RCC 7860 (cell line): ENCODE results near the gene KPNB1.
A peak's percentile ranks its signal among the peaks of the same experiment; 100 is the strongest.

Source experiments
- DNase-seq: peaks from one replicate; pipeline ENCODE4 v3.0.0-alpha.2; 2015; ENCODE audit warnings: low spot score
- FAIRE-seq: peaks from 2 replicates; lab custom pipeline; 2012; peaks lifted over from hg19 to GRCh38; lab: Jason Lieb, UNC

The KPNB1 gene

DNA sequence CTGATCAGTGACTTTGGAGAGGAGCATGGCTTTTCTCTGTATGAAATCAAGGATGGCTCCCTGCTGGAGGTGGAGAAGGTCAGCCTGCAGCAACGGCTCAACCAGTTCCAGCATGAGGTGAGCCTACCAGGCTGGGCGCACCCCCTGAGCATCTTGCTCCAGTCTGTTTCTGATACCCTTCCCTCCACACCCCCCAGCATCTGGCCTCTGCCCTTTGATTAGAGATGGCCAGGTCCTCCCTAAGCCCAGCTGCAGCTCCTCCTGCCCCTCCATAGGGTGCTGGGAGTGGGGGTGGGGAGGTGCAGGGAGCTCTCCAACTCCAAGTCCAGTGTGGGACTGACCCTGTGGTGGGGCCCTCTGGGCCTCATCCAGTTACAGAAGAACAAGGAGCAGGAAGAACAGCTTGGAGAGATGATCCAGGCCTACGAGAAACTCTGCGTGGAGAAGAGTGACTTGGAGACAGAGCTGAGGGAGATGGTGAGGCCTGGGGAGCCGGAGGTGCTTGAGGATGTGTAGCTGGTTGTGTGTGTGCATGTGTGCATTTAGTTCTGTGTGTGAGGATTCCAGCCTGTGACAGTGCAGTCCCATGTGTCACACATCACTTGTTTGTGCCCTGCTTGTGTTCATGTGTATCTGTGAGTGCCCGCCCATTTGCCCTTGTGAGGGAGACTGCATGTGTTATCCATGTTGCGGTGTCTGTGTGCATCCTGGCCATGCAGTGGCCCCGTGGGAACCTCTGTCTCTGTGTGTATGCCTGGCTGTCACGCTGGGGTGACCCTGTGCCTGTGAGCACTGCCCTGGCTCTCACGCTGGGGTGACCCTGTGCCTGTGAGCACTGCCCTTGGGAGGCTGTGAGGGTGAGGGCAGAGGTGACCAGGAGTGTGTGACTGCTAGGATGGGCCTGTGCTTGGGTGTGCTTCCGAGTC is 47.3 kb downstream of the KPNB1 start:
- FAIRE-seq (no peak), DNase-seq (no peak)

DNA sequence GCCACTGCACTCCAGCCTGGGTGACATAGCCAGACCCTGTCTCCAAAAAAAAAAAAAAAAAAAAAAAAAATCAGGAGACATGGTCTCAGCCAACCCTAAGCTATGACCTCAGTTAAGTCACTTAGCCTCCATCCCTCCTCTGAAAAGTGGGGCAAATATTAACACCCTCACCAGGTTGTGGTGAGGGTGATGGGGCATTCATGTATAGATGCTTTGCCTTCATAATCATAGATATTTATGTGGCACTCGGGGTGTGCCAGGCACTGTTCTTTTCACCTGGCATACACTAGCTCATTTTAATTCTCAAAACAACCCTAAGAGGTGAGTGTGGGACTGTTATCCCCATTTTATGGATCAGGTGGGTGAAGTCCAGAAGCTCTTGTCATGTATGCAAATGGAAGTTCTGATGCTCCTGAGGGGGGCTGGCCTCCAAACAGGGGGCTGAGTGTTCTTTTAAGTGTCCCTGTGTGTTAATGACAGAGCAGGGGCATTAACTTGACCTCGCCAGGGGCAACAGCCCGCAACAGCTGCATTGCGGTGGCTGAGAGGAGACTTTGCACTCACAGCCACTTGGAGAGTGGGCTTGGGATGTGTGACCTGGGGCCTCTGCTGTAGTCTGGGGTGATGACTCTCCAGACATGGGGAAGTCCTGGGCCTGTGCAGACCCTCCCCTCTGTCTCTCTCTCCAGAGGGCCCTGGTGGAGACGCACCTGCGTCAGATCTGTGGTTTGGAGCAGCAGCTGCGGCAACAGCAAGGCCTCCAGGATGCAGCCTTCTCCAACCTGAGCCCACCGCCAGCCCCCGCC is 48.4 kb downstream of the KPNB1 start:
- DNase-seq (no peak), FAIRE-seq (no peak)

DNA sequence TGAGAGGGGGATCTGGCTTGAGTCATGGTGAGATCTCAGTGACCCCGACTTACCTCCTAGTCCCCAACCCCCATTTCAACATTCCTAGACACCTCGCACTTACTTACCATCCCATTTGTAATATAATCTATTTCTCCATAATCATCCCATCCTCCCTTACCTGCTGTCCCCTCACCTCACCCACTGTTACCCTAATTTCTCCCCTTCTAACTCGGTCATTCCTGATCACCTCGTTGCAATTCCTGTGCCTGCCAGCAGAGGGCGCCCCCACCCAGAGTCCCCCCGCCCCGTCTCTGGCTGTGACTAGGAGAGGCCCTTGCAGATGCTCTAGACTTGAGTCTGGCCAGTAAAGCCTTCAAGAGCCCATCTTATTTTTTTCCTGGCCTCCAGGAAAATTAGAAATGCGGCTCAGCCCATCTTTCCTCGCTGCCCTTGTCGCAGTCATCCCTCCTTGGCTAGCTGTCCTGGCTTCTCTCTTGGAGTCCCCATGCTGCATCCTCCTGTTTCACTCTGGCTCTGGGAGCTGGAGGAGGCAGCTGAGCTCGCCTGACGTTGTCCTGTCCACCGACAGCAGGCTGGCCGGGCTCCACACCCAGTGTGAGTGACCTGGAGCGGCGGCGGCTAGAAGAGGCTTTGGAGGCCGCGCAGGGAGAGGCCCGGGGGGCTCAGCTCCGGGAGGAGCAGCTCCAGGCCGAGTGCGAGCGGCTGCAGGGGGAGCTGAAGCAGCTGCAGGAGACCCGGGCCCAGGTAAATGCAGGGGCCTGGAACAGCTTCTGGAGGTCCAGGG is 49.2 kb downstream of the KPNB1 start:
- DNase-seq (peak; percentile 42), FAIRE-seq (no peak)

DNA sequence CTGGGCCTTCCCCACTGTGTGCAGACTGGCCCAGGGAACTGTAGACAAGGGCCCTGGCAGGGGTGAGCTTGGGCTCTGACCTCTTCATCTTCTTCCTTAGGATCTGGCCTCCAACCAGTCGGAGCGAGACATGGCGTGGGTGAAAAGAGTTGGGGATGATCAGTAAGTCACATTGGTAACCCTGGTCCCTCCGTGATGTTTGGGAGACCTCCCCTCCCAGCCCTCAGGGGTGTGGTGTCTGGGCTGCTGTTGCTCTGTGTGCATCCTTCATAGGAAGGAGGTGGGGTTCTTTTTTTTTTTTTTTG is 49.8 kb downstream of the KPNB1 start:
- DNase-seq = no peak
- FAIRE-seq = no peak

DNA sequence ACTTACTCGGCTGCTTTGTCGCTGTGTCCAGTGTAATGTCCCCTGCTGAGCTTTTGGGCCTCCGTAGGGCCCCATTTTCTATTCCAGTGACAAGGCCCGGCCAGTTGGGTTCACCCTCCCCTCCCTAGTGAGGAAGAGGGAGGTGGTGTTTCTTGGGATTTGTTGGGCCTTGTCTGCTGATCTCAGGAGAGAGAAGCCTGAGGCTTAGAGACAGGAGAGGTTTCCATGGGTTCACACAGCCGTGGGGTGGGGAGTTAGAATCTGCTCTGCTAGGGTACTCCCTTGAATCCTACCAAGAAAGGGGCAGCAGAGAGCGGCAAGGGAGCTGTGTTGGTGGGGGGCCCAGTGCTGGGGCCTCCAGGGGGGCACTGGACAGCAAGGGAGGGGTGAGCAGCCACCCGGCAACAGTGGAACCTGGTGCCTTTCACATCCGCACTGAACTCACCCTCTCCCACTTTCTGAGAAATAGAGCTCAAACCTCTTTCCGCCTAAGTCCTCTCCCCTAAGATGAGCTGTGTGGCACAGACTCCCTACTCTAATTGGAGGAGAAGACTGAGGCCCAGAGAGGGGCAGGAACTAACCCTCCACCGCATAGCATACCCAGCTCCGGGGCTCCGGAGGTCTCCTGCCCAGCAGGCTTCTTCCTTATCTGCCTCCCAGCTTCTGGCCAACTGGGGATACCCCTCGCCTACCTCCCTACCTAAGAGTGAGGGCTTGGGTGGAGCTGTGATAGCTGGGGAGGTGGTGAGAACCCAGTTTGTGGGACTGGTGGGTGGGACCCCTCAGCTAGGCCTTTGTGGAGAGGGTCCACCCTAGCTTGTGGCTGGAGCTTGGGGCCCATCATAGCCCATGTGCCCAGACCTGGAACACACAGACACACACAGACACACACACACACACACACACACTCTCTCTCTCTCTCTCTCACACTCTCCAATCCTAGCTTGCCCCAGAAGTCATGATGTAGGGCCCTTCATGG is 51.0 kb downstream of the KPNB1 start:
- no peak for DNase-seq
- FAIRE-seq = no peak

DNA sequence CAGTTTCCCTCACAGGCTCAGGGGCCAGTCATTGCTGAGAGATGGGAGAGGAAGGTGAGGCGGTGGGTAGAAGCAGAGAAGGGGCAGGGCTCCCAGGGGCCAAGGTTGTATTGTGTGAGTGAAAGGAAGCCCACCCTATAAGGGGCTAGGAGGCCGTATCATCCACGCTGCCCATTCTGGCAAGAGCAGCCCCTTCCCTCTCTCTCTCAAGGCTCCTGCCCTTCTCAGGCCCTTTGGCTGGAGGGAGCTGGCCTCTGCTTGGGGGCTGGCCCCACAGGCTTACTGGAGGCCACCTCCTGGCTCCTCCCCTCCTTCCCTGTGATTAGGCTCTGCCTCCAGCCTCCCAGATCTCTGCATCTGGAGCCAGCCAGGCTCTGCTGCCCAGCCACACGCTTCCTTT is 51.9 kb downstream of the KPNB1 start:
- no peak for FAIRE-seq
- DNase-seq = no peak

DNA sequence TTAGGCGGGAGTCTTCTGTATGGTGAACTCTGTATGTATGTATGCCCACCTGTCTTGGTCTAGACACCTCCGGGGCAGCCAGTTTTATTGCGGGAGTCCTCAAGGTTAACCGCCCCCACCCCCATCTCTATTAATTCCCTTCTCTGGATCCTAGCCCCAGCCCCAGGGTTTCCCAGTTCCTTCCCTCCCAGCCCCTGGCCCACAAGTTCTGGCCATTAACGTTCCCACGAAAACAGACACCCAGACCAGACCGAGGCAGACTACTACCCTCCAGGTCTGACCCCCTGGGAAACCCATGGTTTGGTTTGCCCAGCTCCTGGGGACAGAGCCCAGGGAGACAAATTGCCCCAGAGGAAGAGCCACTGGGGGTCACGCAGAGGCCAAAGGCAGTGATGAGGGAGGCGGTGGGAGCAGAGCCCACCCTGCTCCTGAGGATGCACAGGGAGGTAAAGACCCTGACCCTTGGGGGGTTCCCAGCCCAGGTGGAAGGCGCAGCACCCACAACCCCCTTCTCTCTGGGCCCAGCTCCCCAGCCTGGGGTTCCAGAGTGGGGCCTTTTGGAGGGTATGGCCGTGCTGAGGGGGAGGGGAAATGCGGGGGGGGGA is 52.8 kb downstream of the KPNB1 start:
- FAIRE-seq = no peak
- DNase-seq = no peak

DNA sequence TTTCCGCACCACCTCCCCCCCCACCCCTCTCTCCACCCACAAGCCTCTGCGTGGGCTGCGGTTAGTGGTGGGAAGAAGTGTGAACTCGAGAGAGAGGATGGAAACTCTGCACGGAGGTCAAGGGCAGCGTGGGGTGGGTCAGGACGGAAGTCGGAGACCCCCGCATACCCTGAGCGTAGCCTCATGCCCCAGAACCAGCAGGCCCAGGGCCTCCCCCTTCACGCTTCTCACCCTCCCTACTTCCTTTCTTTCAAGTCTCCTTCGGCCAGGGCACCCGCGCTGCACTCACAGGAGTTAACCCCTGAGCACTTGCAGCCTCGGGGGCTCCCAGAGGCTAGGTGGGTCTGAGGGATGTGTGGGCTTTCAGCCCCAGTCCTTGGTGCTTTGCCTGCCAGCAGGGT is 53.5 kb downstream of the KPNB1 start:
- FAIRE-seq = no peak
- no peak for DNase-seq

DNA sequence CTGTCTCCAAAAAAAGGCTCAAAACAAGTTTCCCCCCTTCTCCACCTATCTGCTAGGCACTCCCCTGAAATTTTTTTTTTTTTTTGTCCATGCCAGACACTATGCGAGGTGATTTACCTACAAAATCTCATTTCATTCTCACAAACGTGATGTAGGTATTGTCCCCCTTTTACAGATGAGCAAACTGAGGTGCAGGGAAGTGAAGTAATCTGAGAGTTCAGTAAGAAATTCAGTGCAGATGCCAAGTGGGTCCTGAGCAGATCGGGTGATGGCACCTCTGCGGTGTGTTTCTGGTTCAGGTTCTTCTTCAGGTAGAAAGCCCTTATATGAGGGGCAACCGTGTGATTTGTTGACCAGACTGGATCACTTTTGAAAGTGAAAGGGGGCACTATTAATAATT is 54.0 kb downstream of the KPNB1 start:
- no peak for FAIRE-seq

DNA sequence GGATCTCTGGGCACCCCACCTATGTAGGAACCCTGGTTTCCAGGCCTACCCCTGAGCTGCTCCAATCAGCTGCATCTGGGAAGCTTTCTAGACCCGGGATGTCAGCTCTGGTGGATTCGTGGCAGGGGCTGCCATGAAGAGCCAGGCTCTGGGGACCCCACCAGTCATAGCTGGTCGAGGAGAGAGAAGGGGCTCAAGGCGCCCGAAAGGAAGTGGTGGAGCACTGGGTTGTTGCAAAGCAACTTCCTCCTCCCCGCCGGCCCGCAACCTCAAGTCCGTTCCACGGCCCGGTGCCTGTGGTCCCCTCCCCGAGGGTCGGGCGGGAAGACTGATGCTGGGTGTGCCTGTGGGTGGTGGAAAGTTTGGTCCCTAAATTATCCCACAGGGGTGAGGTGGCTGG is 54.4 kb downstream of the KPNB1 start:
- no peak for DNase-seq

More for the DNA sequence above, 54.0 kb downstream of the KPNB1 start:
- no peak for DNase-seq

DNA sequence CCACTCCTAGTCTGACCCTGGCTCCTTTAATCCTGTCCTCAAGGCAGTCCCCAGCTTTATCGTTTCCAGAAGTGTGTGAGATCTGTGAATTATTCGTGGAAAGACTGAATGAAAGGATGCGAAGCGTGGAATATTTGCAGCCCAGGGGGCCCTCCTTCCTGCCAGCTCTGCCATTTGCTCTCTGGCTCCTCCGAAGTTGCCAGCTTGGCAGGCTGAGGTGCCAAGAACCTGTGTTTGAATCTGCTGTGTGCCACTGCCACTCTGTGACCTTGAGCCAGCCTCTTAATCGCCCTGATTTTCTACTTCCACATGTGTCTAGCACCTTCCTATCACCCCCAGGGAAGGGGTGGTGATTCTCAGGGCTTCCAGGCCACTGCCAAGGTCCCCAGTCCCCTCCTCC is 55.0 kb downstream of the KPNB1 start:
- no peak for FAIRE-seq

More for the DNA sequence above, 54.4 kb downstream of the KPNB1 start:
- FAIRE-seq = no peak

DNA sequence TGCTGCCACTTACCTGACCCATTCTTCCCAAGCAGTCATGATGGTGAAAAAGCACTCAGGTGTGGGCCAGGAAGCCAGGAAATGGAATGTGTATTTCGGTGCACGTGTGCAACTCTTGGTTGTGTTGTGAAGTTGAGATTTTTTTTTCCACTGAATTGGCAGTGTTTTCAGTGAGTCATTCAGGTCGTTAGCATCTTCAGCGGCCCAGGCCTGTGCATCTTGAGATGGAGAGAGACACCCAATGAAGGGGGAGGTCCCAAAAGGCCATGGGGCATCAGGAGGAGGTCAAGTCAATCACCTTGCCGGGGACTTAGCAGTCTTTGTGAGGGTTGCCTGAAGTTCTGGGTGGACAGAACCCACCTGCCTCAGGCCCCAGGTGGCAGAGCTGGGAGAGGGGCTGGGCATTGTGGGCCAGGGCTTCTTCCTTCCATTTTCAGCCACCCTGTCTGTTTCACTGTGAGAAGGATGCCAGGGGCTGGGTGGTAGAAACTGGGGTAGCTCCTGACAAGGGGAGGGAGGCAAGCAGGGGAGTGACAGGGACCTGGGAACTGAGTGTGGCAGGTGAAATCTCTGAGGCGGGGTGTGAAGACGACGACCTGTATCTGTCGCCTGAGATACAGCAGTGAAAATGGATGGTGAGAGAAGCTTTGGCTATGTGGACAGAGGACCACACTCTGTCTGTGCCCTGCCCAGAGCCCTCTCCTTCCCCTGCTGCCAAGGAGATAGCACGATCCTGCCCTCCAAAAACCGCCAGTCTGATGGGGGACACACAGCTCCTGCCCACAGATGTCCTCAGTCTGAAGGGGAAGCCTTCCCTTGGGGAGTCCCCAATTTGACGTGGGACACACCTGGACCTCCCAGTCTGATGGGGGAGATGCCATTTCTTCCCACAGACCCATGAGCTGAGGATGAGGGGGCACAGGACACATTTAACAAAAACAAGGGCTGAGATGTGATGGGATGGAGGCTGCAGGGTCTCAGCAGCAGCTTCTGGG is 56.1 kb downstream of the KPNB1 start:
- FAIRE-seq (no peak), DNase-seq (no peak)

More for the DNA sequence above, 55.0 kb downstream of the KPNB1 start:
- no peak for DNase-seq

DNA sequence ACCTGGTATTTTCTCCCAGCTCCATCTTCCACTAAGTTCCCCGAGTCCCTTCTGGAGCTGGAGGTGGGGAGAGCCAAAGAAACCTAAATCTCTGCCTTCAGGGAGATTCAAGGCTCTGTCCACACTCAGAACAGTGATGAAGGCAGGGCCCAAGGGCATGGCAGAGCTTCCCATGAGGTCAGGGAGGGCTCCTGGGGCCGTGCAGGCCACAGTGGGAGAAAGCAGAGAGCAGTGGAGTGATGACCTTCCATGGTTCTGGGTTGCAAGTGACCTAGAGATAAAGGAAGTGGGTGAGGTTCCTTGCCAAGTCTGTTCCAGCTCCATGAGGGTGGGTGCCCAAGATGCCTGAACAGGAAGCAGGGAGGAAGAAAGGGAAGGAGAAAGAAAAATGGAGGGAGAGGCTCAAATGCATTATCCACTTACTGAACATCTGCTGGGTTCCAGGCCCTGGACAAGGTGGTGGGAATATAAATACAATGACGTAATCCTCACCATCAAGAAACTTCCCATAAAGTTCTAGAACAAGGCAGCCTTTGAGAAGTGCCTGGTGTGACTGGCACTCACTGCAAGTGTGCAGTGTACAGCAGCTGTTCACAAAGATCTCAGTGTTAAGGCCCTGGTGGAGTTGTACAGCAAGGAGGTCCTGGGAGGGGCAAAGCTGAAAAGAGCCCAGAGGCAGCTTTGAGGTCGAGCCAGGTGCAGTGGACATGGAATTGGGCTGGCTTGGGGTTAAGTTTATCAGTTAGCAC is 57.5 kb downstream of the KPNB1 start:
- no peak for FAIRE-seq

DNA sequence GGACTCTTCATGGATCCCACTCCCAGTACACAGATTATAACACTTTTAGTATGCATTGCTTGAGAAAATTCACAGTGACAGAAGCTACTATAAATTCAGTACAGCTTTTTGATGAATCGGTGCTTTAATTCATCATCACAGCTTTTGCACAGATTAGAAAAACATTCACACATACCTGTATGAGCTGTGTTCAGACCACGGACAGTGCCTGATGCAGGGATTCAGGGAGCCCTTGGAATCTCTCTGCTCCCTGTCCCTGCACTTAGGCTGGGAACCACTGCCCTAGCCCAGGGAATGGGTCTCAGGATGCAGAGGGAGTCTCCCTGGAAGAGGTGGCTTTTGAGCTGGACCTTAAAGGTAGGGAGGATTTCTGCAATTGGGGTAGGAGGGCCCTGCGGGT is 58.2 kb downstream of the KPNB1 start:
- no peak for FAIRE-seq

More for the DNA sequence above, 57.5 kb downstream of the KPNB1 start:
- DNase-seq = no peak

DNA sequence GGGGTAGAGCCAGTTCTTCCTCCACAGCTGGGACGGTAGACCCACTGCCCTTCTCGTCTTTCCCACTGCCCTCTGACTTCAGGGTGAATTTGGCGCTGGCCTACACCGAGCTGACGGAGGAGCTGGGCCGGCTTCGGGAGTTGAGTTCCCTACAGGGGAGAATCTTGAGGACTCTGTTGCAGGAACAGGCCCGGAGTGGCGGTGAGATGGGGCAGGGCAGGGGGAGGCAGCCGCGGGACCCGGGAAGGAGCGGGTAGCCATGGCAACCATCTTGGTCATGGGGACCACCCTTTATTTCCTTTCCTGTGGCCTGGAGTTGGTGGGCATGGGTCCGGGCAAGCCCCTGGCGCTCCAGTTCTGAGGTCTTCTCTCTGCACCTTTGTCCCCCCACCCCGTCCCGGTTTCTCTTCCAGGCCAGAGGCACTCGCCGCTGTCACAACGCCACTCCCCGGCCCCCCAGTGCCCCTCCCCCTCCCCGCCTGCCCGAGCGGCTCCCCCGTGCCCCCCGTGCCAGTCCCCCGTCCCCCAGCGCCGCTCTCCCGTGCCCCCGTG is 58.7 kb downstream of the KPNB1 start:
- no peak for FAIRE-seq
- DNase-seq = no peak

More for the DNA sequence above, 58.2 kb downstream of the KPNB1 start:
- DNase-seq = no peak

DNA sequence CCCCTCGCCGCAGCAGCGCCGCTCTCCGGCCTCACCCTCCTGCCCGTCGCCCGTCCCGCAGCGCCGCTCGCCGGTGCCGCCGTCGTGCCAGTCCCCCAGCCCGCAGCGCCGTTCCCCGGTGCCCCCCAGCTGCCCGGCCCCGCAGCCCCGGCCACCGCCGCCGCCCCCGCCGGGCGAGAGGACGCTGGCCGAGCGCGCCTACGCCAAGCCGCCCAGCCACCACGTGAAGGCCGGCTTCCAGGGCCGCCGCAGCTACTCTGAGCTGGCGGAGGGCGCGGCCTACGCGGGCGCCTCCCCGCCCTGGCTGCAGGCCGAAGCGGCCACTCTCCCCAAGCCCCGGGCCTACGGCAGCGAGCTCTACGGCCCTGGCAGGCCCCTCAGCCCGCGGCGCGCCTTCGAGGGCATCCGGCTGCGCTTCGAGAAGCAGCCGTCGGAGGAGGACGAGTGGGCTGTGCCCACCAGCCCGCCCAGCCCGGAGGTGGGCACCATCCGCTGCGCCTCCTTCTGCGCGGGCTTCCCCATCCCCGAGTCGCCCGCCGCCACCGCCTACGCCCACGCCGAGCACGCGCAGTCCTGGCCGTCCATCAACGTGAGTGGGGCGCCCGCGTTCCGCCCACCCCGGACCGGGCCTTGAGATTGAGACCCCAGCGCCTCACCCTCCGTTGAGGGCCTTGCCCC is 59.3 kb downstream of the KPNB1 start:
- FAIRE-seq = no peak

DNA sequence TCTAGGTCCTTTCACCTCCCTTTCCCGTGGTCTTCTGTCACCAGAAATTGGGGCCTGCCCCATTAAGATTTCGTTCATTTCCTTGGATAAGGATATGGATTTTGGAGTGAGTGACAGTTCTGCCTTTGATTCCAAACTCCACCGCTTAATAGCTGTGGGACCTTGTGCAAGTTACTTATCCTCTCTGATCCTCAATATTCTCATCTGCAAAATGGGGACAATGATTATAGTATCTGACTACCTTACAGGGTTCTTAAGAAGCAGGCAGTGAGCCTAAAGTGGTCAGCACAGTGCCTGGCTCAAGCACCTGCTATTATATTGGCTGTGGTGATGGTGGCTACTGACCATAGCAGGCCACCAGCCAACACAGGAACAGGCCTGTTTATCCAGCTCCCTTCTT is 59.9 kb downstream of the KPNB1 start:
- FAIRE-seq (no peak), DNase-seq (no peak)

More for the DNA sequence above, 59.3 kb downstream of the KPNB1 start:
- no peak for DNase-seq
